D341Med (cell line): ENCODE data around the gene INPP4B.
"Not testable (repeated sequence)": the region's sequence is repeated elsewhere in the genome, so short reads cannot be mapped to it uniquely, and the experiment has no call there.

Source experiments
- DNase-seq: peaks from one replicate; pipeline ENCODE4 v3.0.0; 2012; ENCODE audit warnings: low spot score

The INPP4B gene

GRCh38 chr4:142408003-142408441 is 438.1 kb downstream of the INPP4B start:
- DNase-seq: no peak

GRCh38 chr4:142407596-142407995 is 438.5 kb downstream of the INPP4B start:
- no peak for DNase-seq

- DNase-seq: no peak
These were observed 439.1 kb downstream of the INPP4B start for GRCh38 chr4:142406917-142407501.

GRCh38 chr4:142406499-142406835 is 439.6 kb downstream of the INPP4B start:
- no peak for DNase-seq

GRCh38 chr4:142405695-142406498 is 440.2 kb downstream of the INPP4B start:
- no peak for DNase-seq

GRCh38 chr4:142405021-142405694 is 440.9 kb downstream of the INPP4B start:
- DNase-seq: no peak

- no peak for DNase-seq
These were observed 441.9 kb downstream of the INPP4B start for GRCh38 chr4:142404191-142404611.

- DNase-seq: no peak
These were observed 443.2 kb downstream of the INPP4B start for GRCh38 chr4:142402900-142403299.

- no peak for DNase-seq
These were observed 443.9 kb downstream of the INPP4B start for GRCh38 chr4:142402156-142402555.

- DNase-seq: not testable (repeated sequence)
These were observed 448.6 kb downstream of the INPP4B start for GRCh38 chr4:142397364-142397991.

GRCh38 chr4:142396279-142396678 is 449.8 kb downstream of the INPP4B start:
- DNase-seq: no peak

GRCh38 chr4:142393127-142393526 is 453.0 kb downstream of the INPP4B start:
- DNase-seq: no peak

- no peak for DNase-seq
These were observed 459.2 kb downstream of the INPP4B start for GRCh38 chr4:142386856-142387255.

GRCh38 chr4:142386449-142386848 is 459.7 kb downstream of the INPP4B start:
- no peak for DNase-seq

GRCh38 chr4:142383800-142384470 is 462.2 kb downstream of the INPP4B start:
- DNase-seq: no peak

GRCh38 chr4:142383354-142383753 is 462.7 kb downstream of the INPP4B start:
- no peak for DNase-seq

GRCh38 chr4:142380052-142380602 is 466.0 kb downstream of the INPP4B start:
- no peak for DNase-seq

GRCh38 chr4:142379277-142380051 is 466.6 kb downstream of the INPP4B start:
- no peak for DNase-seq

- no peak for DNase-seq
These were observed 467.9 kb downstream of the INPP4B start for GRCh38 chr4:142378179-142378578.

GRCh38 chr4:142377342-142378091 is 468.6 kb downstream of the INPP4B start:
- no peak for DNase-seq
